ENCODE results near the gene GSTK1.
A peak's percentile ranks its signal among the peaks of the same experiment; 100 is the strongest.
"Not testable (repeated sequence)": the region's sequence is repeated elsewhere in the genome, so short reads cannot be mapped to it uniquely, and the experiment has no call there.

GSTK1 gene

GRCh38 chr7:143285806-143286521 is 22.7 kb downstream of the GSTK1 start:
- 92% methylated on average over 8 to 9 of the region's 11 CpGs for WGBS, 2 experiments (ENCODE audit: insufficient coverage in 2 of 2)
- H3K36me3 ChIP-seq (ENCODE audit: control insufficient read depth, insufficient read depth, low read length), result peaks cover 12% of the 10 kb centered on the region
- H3K4me3 ChIP-seq (ENCODE audit: extremely low read depth, insufficient read depth, low read length, poor library complexity, severe bottlenecking), result no peak overlapping the region
- peaks cover 12% of the 10 kb centered on the region for H3K9me3 ChIP-seq (ENCODE audit: control insufficient read depth, low read length)
- no peak overlapping the region for H3K27ac ChIP-seq (ENCODE audit: low read depth, low read length, severe bottlenecking)
- peaks cover 15% of the 10 kb centered on the region for H3K4me1 ChIP-seq (ENCODE audit: control insufficient read depth, insufficient read depth, low read length, poor library complexity, severe bottlenecking)

- Histone ChIP-seq H3K4me1 (ENCODE audit: control insufficient read depth, insufficient read depth, low read length, poor library complexity, severe bottlenecking) (peaks cover 17% of the 10 kb centered on the region), H3K9me3 (ENCODE audit: control insufficient read depth, low read length) (peaks cover 12% of the 10 kb centered on the region), H3K4me3 (ENCODE audit: extremely low read depth, insufficient read depth, low read length, poor library complexity, severe bottlenecking) (no peak overlapping the region), H3K27ac (ENCODE audit: low read depth, low read length, severe bottlenecking) (no peak overlapping the region), H3K36me3 (ENCODE audit: control insufficient read depth, insufficient read depth, low read length) (peaks cover 17% of the 10 kb centered on the region)
- 83 to 86% methylated on average over 4 of the region's 6 CpGs for WGBS, 2 experiments (ENCODE audit: insufficient coverage in 2 of 2)
Measured at GRCh38 chr7:143286522-143286890, 23.3 kb downstream of the GSTK1 start.

GRCh38 chr7:143287339-143287934 is 24.2 kb downstream of the GSTK1 start:
- Histone ChIP-seq H3K9me3 (ENCODE audit: control insufficient read depth, low read length) (peaks cover 12% of the 10 kb centered on the region), H3K36me3 (ENCODE audit: control insufficient read depth, insufficient read depth, low read length) (peaks cover 26% of the 10 kb centered on the region), H3K4me3 (ENCODE audit: extremely low read depth, insufficient read depth, low read length, poor library complexity, severe bottlenecking) (peak overlapping the region; percentile 86), H3K4me1 (ENCODE audit: control insufficient read depth, insufficient read depth, low read length, poor library complexity, severe bottlenecking) (peaks cover 17% of the 10 kb centered on the region), H3K27ac (ENCODE audit: low read depth, low read length, severe bottlenecking) (no peak overlapping the region)
- 89 to 94% methylated on average over 17 of the region's 17 CpGs for WGBS, 2 experiments (ENCODE audit: insufficient coverage in 2 of 2)

GRCh38 chr7:143287935-143288826 is 24.9 kb downstream of the GSTK1 start, which contains the start of gene CASP2:
TSS of gene CASP2 (plus strand) at chr7:143288351. CDS start at chr7:143288456, 105 bp downstream.
- H3K9me3 ChIP-seq (ENCODE audit: control insufficient read depth, low read length), result peaks cover 12% of the 10 kb centered on the region
- peaks cover 33% of the 10 kb centered on the region for H3K36me3 ChIP-seq (ENCODE audit: control insufficient read depth, insufficient read depth, low read length)
- peak within 1 kb of the TSS; percentile 85 for H3K27ac ChIP-seq (ENCODE audit: low read depth, low read length, severe bottlenecking)
- peak within 1 kb of the TSS; percentile 86 for H3K4me3 ChIP-seq (ENCODE audit: extremely low read depth, insufficient read depth, low read length, poor library complexity, severe bottlenecking)
- H3K4me1 ChIP-seq (ENCODE audit: control insufficient read depth, insufficient read depth, low read length, poor library complexity, severe bottlenecking), result peaks cover 17% of the 10 kb centered on the region
- WGBS, 2 experiments (ENCODE audit: insufficient coverage in 2 of 2), result 7 to 9% methylated on average over 49 to 55 of the region's 84 CpGs

- peak overlapping the region; percentile 85 for H3K27ac ChIP-seq (ENCODE audit: low read depth, low read length, severe bottlenecking)
- H3K36me3 ChIP-seq (ENCODE audit: control insufficient read depth, insufficient read depth, low read length), result peaks cover 40% of the 10 kb centered on the region
- peaks cover 12% of the 10 kb centered on the region for H3K9me3 ChIP-seq (ENCODE audit: control insufficient read depth, low read length)
- H3K4me3 ChIP-seq (ENCODE audit: extremely low read depth, insufficient read depth, low read length, poor library complexity, severe bottlenecking), result peak overlapping the region; percentile 86
- WGBS, 2 experiments (ENCODE audit: insufficient coverage in 2 of 2), result 2 to 3% methylated on average over 5 to 8 of the region's 11 CpGs
- peaks cover 22% of the 10 kb centered on the region for H3K4me1 ChIP-seq (ENCODE audit: control insufficient read depth, insufficient read depth, low read length, poor library complexity, severe bottlenecking)
Measured at GRCh38 chr7:143288836-143289235, 25.6 kb downstream of the GSTK1 start.

GRCh38 chr7:143289421-143289820 is 26.2 kb downstream of the GSTK1 start:
- peaks cover 46% of the 10 kb centered on the region for H3K36me3 ChIP-seq (ENCODE audit: control insufficient read depth, insufficient read depth, low read length)
- 44 to 56% methylated on average over 5 to 6 of the region's 6 CpGs for WGBS, 2 experiments (ENCODE audit: insufficient coverage in 2 of 2)

GRCh38 chr7:143289888-143290287 is 26.6 kb downstream of the GSTK1 start:
- 74 to 100% methylated on average over 1 to 3 of the region's 4 CpGs for WGBS, 2 experiments (ENCODE audit: insufficient coverage in 2 of 2)
- peaks cover 22% of the 10 kb centered on the region for H3K4me1 ChIP-seq (ENCODE audit: control insufficient read depth, insufficient read depth, low read length, poor library complexity, severe bottlenecking)
- H3K36me3 ChIP-seq (ENCODE audit: control insufficient read depth, insufficient read depth, low read length), result peaks cover 50% of the 10 kb centered on the region
- peaks cover 12% of the 10 kb centered on the region for H3K9me3 ChIP-seq (ENCODE audit: control insufficient read depth, low read length)
- H3K4me3 ChIP-seq (ENCODE audit: extremely low read depth, insufficient read depth, low read length, poor library complexity, severe bottlenecking), result peak overlapping the region; percentile 86
- H3K27ac ChIP-seq (ENCODE audit: low read depth, low read length, severe bottlenecking), result not testable (repeated sequence)

More at GRCh38 chr7:143289421-143289820, 26.2 kb downstream of the GSTK1 start:
- H3K9me3 ChIP-seq (ENCODE audit: control insufficient read depth, low read length), result peaks cover 12% of the 10 kb centered on the region
- peaks cover 22% of the 10 kb centered on the region for H3K4me1 ChIP-seq (ENCODE audit: control insufficient read depth, insufficient read depth, low read length, poor library complexity, severe bottlenecking)
- H3K27ac ChIP-seq (ENCODE audit: low read depth, low read length, severe bottlenecking), result peak overlapping the region; percentile 85
- H3K4me3 ChIP-seq (ENCODE audit: extremely low read depth, insufficient read depth, low read length, poor library complexity, severe bottlenecking), result peak overlapping the region; percentile 86

- H3K9me3 ChIP-seq (ENCODE audit: control insufficient read depth, low read length), result peaks cover 12% of the 10 kb centered on the region
- WGBS, 2 experiments (ENCODE audit: insufficient coverage in 2 of 2), result 87 to 100% methylated on average over 2 to 4 of the region's 4 CpGs
- H3K36me3 ChIP-seq (ENCODE audit: control insufficient read depth, insufficient read depth, low read length), result peaks cover 54% of the 10 kb centered on the region
- H3K27ac ChIP-seq (ENCODE audit: low read depth, low read length, severe bottlenecking), result no peak overlapping the region
- peaks cover 20% of the 10 kb centered on the region for H3K4me1 ChIP-seq (ENCODE audit: control insufficient read depth, insufficient read depth, low read length, poor library complexity, severe bottlenecking)
- peak overlapping the region; percentile 86 for H3K4me3 ChIP-seq (ENCODE audit: extremely low read depth, insufficient read depth, low read length, poor library complexity, severe bottlenecking)
Measured at GRCh38 chr7:143290293-143290692, 27.1 kb downstream of the GSTK1 start.

GRCh38 chr7:143292876-143293275 is 29.6 kb downstream of the GSTK1 start:
- Histone ChIP-seq H3K27ac (ENCODE audit: low read depth, low read length, severe bottlenecking) (no peak overlapping the region), H3K4me3 (ENCODE audit: extremely low read depth, insufficient read depth, low read length, poor library complexity, severe bottlenecking) (no peak overlapping the region), H3K9me3 (ENCODE audit: control insufficient read depth, low read length) (no peaks in the 10 kb centered on the region), H3K4me1 (ENCODE audit: control insufficient read depth, insufficient read depth, low read length, poor library complexity, severe bottlenecking) (peaks cover 26% of the 10 kb centered on the region), H3K36me3 (ENCODE audit: control insufficient read depth, insufficient read depth, low read length) (peaks cover 80% of the 10 kb centered on the region)
- WGBS, 2 experiments (ENCODE audit: insufficient coverage in 2 of 2), result 94 to 100% methylated on average over 2 of the region's 5 CpGs

- Histone ChIP-seq H3K9me3 (ENCODE audit: control insufficient read depth, low read length) (no peaks in the 10 kb centered on the region), H3K36me3 (ENCODE audit: control insufficient read depth, insufficient read depth, low read length) (peaks cover 99% of the 10 kb centered on the region), H3K27ac (ENCODE audit: low read depth, low read length, severe bottlenecking) (no peak overlapping the region), H3K4me1 (ENCODE audit: control insufficient read depth, insufficient read depth, low read length, poor library complexity, severe bottlenecking) (peaks cover 16% of the 10 kb centered on the region), H3K4me3 (ENCODE audit: extremely low read depth, insufficient read depth, low read length, poor library complexity, severe bottlenecking) (no peak overlapping the region)
Measured at GRCh38 chr7:143295870-143296269, 32.6 kb downstream of the GSTK1 start.

Data from mesodermal cell (in vitro differentiated cells).